ENCODE data around the gene NECAB3. TPM values are rescaled to one million over a fixed set of nuclear protein-coding genes. Genes with fewer than 3 reads are reported as not detected.

NECAB3 gene
- polyA plus RNA-seq, 1 of the 3 experiments (the other 2 are of a cell fraction): 20.1 TPM

DNA sequence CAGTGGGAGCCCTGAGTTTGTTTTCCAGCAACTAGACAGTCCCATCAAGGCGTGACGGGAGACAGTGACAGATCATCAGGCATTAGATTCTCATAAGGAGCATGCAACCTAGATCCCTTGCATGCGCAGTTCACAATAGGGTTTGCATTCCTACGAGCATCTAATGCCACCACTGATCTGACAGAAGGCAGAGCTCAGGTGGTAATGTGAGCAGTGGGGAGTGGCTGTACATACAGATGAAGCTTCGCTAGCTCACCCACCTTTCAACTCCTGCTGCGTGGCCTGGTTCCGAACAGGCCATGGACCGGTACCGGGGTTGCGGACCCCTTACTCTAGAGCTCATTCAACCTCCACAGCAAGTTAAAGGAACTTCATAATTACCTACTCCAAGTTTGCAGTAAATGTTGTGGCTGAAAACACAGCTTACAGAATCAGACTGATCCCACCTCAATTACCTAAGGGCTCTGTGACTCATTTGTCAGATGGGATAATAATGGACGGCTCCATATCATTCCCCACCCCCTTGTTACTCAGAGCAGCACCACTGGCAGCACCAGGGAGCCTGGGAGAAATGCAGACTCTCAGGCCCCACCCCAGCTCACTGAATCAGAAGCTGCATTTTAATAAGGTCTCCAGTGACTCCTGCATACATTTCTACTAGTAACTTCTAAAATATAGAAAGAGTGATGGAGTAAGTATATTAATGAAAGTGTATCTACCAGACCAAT, 30.1 kb upstream of the NECAB3 start:
- DNase-seq: no peak
- 89% methylated on average over 11 of the region's 11 CpGs for WGBS (ENCODE audit: low lambda C conversion rate)
- CTCF ChIA-PET: interaction anchor here (0.6 to 2.7 kb wide), 4 partner anchors 11 to 37 kb away, joined by 3 to 9 read pairs (median 3); no protein-coding TSS in a partner anchor

More for the DNA sequence above, 30.1 kb upstream of the NECAB3 start:
- Histone ChIP-seq H3K4me2 (no peak overlapping the region), H4K20me1 (ENCODE audit: insufficient read depth) (no peaks in the 10 kb centered on the region), H3K9ac (no peak overlapping the region), H3K27ac (ENCODE audit: low read depth in 2 of 2, low read length in 1 of 2) (no peak overlapping the region), H3K4me3 (ENCODE audit: low read depth in 2 of 2, low read length in 1 of 2) (no peak overlapping the region), H3K9me3 (no peaks in the 10 kb centered on the region), H3K9me2 (no peaks in the 10 kb centered on the region), H3K79me2 (ENCODE audit: insufficient read depth) (no peaks in the 10 kb centered on the region), H2AFZ (ENCODE audit: low read depth) (no peak overlapping the region), H3F3A (replicated peaks; ENCODE audit: insufficient read depth) (no peaks in the 10 kb centered on the region), H3K27me3 (ENCODE audit: insufficient read depth) (no peaks in the 10 kb centered on the region), H3K4me1 (ENCODE audit: control insufficient read depth in 1 of 2, insufficient read depth in 2 of 2, low read depth in 1 of 2, low read length in 1 of 2) (peaks cover 0 to 15% of the 10 kb centered on the region in 2 experiments; a peak in 1 of 4 replicates), H3K36me3 (replicated peaks in 1 of 2; ENCODE audit: control insufficient read depth in 1 of 2, insufficient read depth in 2 of 2, low read length in 1 of 2) (peaks cover 0 to 5% of the 10 kb centered on the region in 2 experiments)
- no peak for TF ChIP-seq EZH2phosphoT487 (IDR thresholded peaks at IDR 0.05; ENCODE audit: borderline replicate concordance, low read depth)
- TF ChIP-seq POLR2AphosphoS5 (IDR thresholded peaks at IDR 0.05; ENCODE audit: low read depth, low read length): no peak
- TF ChIP-seq FOXM1 (IDR thresholded peaks at IDR 0.05; ENCODE audit: low read depth): no peak
- TF ChIP-seq, protein P1, sequence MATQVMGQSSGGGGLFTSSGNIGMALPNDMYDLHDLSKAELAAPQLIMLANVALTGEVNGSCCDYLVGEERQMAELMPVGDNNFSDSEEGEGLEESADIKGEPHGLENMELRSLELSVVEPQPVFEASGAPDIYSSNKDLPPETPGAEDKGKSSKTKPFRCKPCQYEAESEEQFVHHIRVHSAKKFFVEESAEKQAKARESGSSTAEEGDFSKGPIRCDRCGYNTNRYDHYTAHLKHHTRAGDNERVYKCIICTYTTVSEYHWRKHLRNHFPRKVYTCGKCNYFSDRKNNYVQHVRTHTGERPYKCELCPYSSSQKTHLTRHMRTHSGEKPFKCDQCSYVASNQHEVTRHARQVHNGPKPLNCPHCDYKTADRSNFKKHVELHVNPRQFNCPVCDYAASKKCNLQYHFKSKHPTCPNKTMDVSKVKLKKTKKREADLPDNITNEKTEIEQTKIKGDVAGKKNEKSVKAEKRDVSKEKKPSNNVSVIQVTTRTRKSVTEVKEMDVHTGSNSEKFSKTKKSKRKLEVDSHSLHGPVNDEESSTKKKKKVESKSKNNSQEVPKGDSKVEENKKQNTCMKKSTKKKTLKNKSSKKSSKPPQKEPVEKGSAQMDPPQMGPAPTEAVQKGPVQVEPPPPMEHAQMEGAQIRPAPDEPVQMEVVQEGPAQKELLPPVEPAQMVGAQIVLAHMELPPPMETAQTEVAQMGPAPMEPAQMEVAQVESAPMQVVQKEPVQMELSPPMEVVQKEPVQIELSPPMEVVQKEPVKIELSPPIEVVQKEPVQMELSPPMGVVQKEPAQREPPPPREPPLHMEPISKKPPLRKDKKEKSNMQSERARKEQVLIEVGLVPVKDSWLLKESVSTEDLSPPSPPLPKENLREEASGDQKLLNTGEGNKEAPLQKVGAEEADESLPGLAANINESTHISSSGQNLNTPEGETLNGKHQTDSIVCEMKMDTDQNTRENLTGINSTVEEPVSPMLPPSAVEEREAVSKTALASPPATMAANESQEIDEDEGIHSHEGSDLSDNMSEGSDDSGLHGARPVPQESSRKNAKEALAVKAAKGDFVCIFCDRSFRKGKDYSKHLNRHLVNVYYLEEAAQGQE (IDR thresholded peaks at IDR 0.05; ENCODE audit: low read depth, low read length): no peak
- TF ChIP-seq YY1 (IDR thresholded peaks at IDR 0.05; ENCODE audit: low read depth): no peak
- no peak for TF ChIP-seq CHD2 (IDR thresholded peaks at IDR 0.05; ENCODE audit: low read length, partially characterized antibody)
- no peak for TF ChIP-seq RCOR1 (IDR thresholded peaks at IDR 0.05; ENCODE audit: low read length)
- TF ChIP-seq EP300 (IDR thresholded peaks at IDR 0.05; ENCODE audit: borderline replicate concordance in 1 of 2, low read depth in 1 of 2, low read length in 1 of 2): no peak
- TF ChIP-seq, protein P2, sequence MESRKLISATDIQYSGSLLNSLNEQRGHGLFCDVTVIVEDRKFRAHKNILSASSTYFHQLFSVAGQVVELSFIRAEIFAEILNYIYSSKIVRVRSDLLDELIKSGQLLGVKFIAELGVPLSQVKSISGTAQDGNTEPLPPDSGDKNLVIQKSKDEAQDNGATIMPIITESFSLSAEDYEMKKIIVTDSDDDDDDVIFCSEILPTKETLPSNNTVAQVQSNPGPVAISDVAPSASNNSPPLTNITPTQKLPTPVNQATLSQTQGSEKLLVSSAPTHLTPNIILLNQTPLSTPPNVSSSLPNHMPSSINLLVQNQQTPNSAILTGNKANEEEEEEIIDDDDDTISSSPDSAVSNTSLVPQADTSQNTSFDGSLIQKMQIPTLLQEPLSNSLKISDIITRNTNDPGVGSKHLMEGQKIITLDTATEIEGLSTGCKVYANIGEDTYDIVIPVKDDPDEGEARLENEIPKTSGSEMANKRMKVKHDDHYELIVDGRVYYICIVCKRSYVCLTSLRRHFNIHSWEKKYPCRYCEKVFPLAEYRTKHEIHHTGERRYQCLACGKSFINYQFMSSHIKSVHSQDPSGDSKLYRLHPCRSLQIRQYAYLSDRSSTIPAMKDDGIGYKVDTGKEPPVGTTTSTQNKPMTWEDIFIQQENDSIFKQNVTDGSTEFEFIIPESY (IDR thresholded peaks at IDR 0.05; ENCODE audit: borderline replicate concordance, low read depth): no peak
- TF ChIP-seq JUND (IDR thresholded peaks at IDR 0.05): no peak
- TF ChIP-seq SIN3A (IDR thresholded peaks at IDR 0.05; ENCODE audit: borderline replicate concordance, low read depth, low read length): no peak
- TF ChIP-seq, protein P3, sequence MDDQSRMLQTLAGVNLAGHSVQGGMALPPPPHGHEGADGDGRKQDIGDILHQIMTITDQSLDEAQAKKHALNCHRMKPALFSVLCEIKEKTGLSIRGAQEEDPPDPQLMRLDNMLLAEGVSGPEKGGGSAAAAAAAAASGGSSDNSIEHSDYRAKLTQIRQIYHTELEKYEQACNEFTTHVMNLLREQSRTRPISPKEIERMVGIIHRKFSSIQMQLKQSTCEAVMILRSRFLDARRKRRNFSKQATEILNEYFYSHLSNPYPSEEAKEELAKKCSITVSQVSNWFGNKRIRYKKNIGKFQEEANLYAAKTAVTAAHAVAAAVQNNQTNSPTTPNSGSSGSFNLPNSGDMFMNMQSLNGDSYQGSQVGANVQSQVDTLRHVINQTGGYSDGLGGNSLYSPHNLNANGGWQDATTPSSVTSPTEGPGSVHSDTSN (IDR thresholded peaks at IDR 0.05): no peak
- TF ChIP-seq FOSL2 (IDR thresholded peaks at IDR 0.05; ENCODE audit: borderline replicate concordance, low read depth): no peak
- no peak for TF ChIP-seq GATA2 (CRISPR knock-in tag; IDR thresholded peaks at IDR 0.05)
- TF ChIP-seq MEF2A (IDR thresholded peaks at IDR 0.05; ENCODE audit: borderline replicate concordance, low read depth): no peak
- TF ChIP-seq, protein P4, sequence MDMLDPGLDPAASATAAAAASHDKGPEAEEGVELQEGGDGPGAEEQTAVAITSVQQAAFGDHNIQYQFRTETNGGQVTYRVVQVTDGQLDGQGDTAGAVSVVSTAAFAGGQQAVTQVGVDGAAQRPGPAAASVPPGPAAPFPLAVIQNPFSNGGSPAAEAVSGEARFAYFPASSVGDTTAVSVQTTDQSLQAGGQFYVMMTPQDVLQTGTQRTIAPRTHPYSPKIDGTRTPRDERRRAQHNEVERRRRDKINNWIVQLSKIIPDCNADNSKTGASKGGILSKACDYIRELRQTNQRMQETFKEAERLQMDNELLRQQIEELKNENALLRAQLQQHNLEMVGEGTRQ (IDR thresholded peaks at IDR 0.05; ENCODE audit: borderline replicate concordance, low read depth, low read length): no peak
- TF ChIP-seq, protein P5, sequence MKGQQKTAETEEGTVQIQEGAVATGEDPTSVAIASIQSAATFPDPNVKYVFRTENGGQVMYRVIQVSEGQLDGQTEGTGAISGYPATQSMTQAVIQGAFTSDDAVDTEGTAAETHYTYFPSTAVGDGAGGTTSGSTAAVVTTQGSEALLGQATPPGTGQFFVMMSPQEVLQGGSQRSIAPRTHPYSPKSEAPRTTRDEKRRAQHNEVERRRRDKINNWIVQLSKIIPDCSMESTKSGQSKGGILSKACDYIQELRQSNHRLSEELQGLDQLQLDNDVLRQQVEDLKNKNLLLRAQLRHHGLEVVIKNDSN (IDR thresholded peaks at IDR 0.05; ENCODE audit: borderline replicate concordance, low read depth): no peak
- TF ChIP-seq, protein P6, sequence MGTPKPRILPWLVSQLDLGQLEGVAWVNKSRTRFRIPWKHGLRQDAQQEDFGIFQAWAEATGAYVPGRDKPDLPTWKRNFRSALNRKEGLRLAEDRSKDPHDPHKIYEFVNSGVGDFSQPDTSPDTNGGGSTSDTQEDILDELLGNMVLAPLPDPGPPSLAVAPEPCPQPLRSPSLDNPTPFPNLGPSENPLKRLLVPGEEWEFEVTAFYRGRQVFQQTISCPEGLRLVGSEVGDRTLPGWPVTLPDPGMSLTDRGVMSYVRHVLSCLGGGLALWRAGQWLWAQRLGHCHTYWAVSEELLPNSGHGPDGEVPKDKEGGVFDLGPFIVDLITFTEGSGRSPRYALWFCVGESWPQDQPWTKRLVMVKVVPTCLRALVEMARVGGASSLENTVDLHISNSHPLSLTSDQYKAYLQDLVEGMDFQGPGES (IDR thresholded peaks at IDR 0.05; ENCODE audit: low read depth, low read length): no peak
- POLR2A ChIA-PET: no interaction called here
